HG02840 (cell line): ENCODE measurements around the gene SBF2.

Source experiments
- ATAC-seq: cut with Tn5 transposase; IDR thresholded peaks from one replicate; pipeline ENCODE4 v1.9.1; 2021; ENCODE audit warnings: mild to moderate bottlenecking, moderate library complexity, moderate number of reproducible peaks; ENCODE audit not compliant: unreplicated experiment, low FRiP score

The SBF2 gene

GRCh38 chr11:9741260-9741659 lies 552.8 kb downstream of the SBF2 start:
- no peak for ATAC-seq

GRCh38 chr11:9740202-9740883 lies 553.7 kb downstream of the SBF2 start:
- no peak for ATAC-seq

DNA sequence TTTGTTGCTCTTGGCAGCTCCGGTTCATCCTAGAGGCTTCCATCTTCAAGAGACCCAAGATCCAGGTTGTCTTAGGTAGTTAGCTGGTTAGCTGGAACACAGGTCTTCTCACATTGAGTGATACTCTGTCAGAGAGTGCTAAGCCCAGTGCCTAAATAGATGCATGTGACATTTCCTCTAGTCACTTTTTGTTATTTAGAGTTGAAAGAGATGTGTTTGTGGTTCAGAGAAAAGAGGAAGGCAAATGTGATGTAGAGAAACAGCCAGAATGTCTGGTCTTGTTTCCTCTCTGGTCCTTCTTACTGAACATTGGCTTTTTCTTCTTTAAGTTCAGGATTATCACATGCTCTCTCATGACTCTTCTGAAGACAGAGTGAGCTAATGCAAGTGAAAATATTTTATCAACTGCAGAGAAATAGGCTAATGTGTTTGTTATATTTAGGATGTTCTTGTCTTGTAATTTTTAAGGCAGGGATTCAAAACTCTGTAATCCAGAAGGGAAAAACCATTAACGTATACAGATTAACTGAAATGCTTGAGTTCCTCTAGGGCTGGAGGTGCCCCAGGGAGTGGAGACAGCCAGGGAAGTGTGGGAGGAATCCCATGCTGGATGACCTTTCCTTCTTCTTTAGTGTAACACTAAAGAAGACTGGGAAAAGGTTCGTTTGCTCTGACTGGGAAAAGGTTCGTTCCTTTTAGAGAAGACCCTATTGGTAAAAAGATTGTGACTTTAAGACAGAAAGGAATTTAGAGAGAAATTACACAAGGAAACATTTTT lies 554.7 kb downstream of the SBF2 start:
- no peak for ATAC-seq

GRCh38 chr11:9738707-9739106 lies 555.3 kb downstream of the SBF2 start:
- ATAC-seq, result no peak

GRCh38 chr11:9738116-9738515 lies 555.9 kb downstream of the SBF2 start:
- ATAC-seq, result no peak

- ATAC-seq, result no peak
Measured at GRCh38 chr11:9736365-9736764, 557.7 kb downstream of the SBF2 start.

GRCh38 chr11:9735919-9736318 lies 558.1 kb downstream of the SBF2 start:
- ATAC-seq, result no peak

GRCh38 chr11:9735236-9735635 lies 558.8 kb downstream of the SBF2 start:
- no peak for ATAC-seq

DNA sequence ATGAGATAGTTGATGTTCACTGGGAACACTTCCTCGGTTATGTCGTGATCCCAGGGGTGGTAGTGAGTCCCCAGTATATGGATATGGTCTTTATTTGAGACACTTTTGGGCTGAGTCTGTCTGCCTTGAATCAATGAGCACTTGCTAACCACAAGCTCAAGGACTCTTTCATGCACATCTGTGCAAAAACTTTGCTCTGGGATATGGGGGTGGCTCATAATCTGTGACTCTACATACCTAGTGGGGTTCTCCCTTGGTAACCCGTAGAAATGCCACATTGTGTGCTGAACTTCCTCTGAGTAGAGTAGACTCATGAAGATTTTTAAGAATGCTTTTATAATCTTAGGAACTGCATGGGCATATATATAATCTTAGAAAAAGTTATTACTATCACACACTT lies 560.8 kb downstream of the SBF2 start:
- ATAC-seq, result no peak

GRCh38 chr11:9732453-9732852 lies 561.6 kb downstream of the SBF2 start:
- ATAC-seq, result no peak

DNA sequence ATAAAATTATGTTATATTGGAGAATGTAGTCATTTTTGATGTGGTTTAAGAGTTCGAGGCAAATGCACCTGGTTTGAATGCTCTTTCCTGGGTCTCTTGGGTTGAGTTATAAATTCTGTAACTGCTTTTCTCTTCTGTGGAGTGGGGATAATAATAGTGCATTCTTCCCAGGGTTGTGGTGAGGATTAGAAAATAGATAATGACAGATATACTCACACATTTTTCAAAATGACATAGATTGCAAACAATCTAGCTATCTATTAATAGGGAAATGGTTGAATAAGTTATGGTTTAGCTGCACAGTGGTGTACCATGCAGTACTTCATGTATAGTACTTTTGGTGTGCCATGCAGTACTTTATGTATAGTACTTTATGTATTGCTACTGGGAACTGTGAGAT lies 562.8 kb downstream of the SBF2 start:
- no peak for ATAC-seq
